Measurements from ENCODE around the gene PGM5.

Gene PGM5

DNA sequence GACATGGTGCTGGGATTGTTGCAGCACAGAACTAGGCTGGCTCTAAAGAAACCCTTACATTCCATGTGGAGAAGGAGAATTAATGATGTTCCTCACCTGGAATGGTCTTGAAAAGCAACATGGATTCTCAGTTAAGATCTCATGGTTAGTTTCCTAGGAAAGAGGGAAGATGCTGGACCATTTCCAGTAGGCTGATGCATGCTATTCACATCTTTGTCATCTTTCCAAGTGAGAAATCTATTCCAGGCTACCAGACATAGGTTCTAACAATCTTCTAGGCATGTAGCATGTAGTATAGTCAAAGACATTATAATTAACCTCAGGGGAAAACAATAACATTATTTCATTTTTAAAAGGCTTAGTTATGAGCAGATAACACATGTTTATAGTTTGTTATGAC, 139.9 kb downstream of the PGM5 start:
- TF ChIP-seq, protein P1, sequence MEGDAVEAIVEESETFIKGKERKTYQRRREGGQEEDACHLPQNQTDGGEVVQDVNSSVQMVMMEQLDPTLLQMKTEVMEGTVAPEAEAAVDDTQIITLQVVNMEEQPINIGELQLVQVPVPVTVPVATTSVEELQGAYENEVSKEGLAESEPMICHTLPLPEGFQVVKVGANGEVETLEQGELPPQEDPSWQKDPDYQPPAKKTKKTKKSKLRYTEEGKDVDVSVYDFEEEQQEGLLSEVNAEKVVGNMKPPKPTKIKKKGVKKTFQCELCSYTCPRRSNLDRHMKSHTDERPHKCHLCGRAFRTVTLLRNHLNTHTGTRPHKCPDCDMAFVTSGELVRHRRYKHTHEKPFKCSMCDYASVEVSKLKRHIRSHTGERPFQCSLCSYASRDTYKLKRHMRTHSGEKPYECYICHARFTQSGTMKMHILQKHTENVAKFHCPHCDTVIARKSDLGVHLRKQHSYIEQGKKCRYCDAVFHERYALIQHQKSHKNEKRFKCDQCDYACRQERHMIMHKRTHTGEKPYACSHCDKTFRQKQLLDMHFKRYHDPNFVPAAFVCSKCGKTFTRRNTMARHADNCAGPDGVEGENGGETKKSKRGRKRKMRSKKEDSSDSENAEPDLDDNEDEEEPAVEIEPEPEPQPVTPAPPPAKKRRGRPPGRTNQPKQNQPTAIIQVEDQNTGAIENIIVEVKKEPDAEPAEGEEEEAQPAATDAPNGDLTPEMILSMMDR (IDR thresholded peaks at IDR 0.05; ENCODE audit: low read depth, low read length, missing control alignments) = no peak
- H3K4me3 ChIP-seq (replicated peaks; ENCODE audit: low read depth, low read length) = no peak overlapping the region
- DNase-seq (ENCODE audit: extremely low read depth, low read depth) = no peak

DNA sequence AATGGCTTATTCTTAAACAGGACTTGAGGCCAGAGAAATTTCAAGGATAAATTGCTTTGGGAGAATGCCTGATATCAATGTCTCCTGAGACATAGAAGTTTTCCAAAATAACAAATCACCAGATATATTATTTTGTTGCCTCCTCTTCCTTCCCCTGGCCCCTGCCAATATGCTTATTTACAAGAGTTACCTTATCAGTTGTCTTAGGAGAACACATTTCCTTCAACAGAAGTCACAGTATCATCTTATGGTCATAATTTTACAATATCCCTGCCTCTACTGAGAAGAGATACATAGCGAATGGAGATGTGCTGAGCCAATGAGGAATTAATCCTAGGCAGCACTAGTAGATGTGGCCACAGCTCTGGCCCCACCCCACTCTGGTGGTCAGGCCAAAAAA, 141.2 kb downstream of the PGM5 start:
- TF ChIP-seq, protein P1 (IDR thresholded peaks at IDR 0.05; ENCODE audit: low read depth, low read length, missing control alignments) = no peak
- H3K4me3 ChIP-seq (replicated peaks; ENCODE audit: low read depth, low read length) = no peak overlapping the region
- no peak for DNase-seq (ENCODE audit: extremely low read depth, low read depth)

DNA sequence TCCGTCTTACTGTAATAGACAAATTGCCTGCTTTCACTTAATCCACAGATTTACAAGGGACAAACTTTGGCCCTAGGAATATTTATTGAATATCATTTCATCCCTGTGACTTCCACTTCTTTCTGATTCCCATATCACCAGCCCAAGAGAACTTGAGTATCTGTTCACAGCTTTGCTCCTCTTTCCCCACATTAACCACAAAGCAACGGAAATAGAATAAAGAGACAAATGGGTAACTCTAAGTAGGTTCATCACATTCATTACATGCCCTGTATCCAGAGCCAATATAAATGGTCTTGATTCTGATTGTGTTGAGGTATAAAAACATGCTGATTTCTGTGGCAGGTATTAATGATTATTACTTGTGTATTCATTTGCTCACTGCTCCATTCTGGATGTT, 142.4 kb downstream of the PGM5 start:
- TF ChIP-seq, protein P1 (IDR thresholded peaks at IDR 0.05; ENCODE audit: low read depth, low read length, missing control alignments) = no peak
- DNase-seq (ENCODE audit: extremely low read depth, low read depth) = no peak
- H3K4me3 ChIP-seq (replicated peaks; ENCODE audit: low read depth, low read length) = no peak overlapping the region

DNA sequence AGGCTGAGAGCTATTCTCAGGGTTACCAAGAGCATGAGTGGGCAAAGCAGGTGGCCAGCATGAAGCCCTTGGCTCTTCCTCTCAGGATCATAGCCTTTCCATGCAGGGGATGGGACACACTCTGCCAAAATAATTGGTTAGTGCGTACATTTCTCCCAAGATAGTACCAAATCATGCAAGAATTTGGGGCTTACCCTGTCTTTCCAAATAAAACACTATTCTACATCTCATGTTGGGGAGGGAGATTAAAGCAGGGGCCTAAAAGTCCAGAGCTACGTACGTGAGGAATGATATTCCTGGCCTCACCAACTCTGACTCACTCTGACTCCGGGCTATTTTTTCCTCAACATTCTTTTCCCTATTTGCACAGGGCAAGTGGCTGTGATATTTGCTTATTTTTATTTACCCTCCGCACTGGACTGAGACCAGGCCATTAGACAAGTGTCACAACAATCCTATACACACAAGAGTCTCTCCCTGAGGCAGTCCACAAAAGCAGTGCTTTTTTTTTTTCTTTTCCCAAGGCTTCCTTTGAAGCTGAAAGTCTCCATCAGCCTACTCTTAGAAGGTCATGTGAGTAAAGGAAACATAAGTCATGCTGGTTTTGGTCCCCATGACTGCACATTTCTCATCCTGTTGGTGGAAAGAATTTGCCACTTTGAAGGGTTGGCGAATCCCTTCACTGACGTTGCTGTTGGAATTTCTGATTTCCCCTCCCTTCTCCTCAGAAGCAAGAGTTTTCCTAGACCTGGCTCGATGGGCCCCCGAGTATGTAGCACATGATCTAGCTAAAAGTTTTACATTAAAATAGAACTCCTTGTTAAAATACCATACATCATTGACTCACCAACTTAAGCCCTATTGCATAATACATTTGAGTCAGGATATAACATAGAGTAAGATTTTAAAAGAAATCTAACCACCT, 144.3 kb downstream of the PGM5 start:
- H3K4me3 ChIP-seq (replicated peaks; ENCODE audit: low read depth, low read length) = no peak overlapping the region
- no peak for DNase-seq (ENCODE audit: extremely low read depth, low read depth)
- TF ChIP-seq, protein P1 (IDR thresholded peaks at IDR 0.05; ENCODE audit: low read depth, low read length, missing control alignments) = no peak

DNA sequence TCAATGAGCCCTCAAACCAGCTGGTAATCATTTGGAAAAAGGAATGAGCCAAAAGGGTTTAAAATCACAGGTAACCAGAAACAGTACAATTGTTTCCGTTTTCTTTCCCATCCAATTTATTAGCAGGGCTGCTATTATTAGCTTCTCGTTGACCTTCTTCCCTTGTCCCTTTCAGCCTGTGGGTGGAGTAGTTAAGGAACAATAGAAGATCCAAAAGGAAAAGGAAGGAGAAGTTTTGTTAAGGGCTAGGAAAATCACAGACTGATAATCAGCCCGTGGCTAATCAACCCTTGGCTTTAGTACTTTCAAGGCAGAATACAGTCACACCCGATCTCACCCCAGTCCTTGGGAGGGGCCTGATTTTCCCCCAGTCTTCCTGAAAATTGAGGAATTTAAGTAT, 145.9 kb downstream of the PGM5 start:
- no peak overlapping the region for H3K4me3 ChIP-seq (replicated peaks; ENCODE audit: low read depth, low read length)
- DNase-seq (ENCODE audit: extremely low read depth, low read depth) = no peak
- TF ChIP-seq, protein P1 (IDR thresholded peaks at IDR 0.05; ENCODE audit: low read depth, low read length, missing control alignments) = no peak

DNA sequence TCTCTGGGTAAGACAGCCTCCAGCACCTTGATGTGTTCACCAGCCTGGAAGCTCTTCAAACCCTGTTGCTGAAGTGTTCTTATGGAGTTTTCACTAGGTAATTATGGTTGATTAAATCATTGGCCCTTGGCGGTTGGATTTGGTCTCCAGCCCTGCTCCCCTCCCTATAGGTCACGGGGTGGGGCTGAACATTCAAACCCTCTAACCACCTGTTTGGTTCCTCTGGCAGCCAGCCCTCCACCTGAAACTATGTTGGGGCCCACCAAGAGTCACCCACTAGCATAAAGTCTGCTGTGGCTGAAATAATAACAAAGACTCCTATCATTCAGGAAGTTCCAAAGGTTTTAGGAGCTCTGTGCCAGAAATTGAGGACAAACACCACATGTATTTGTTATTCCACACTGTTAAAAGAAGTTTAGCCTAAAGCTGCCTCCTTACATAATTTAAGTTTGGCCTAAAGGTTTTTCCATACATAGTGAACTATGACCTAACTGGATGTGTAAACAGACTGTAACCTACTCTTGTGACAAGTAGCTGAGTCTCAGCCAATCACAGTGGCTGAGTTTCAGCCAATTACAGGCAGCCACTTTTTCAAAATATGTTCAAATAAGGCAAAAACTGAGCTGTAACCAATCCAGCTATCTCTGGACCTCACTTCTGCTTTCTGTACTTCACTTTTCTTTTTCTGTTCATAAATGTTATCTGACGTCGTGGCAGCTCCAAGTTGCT, 149.4 kb downstream of the PGM5 start:
- TF ChIP-seq, protein P1 (IDR thresholded peaks at IDR 0.05; ENCODE audit: low read depth, low read length, missing control alignments) = no peak
- DNase-seq (ENCODE audit: extremely low read depth, low read depth) = no peak

More for the DNA sequence above, 149.4 kb downstream of the PGM5 start:
- no peak overlapping the region for H3K4me3 ChIP-seq (replicated peaks; ENCODE audit: low read depth, low read length)
